H9 (cell line): Measurements from ENCODE around the gene ABHD11. TPM values are rescaled to one million over a fixed set of nuclear protein-coding genes. Genes with fewer than 3 reads are reported as not detected.

Experiments
- DNase-seq: peaks from one replicate; pipeline ENCODE4 v3.0.0-alpha.2; 2017
- H2AFZ ChIP-seq: one replicate; pipeline ENCODE4 v1.6.1; 2013; ENCODE audit warnings: mild to moderate bottlenecking, low read length, control low read depth, moderate library complexity
- H2AK5ac ChIP-seq: 2 replicates; pipeline ENCODE4 v1.6.1; 2013; ENCODE audit warnings: low read length, control low read depth, mixed read lengths; ENCODE audit not compliant: insufficient read length
- H2BK120ac ChIP-seq: one replicate; pipeline ENCODE4 v1.6.1; 2013; ENCODE audit warnings: low read depth, mild to moderate bottlenecking, low read length, control low read depth, inconsistent platforms; ENCODE audit not compliant: poor library complexity, severe bottlenecking
- H2BK12ac ChIP-seq: 2 replicates; pipeline ENCODE4 v1.6.1; 2013; ENCODE audit warnings: low read length, control low read depth, mixed read lengths, low read depth; ENCODE audit not compliant: insufficient read length
- H2BK15ac ChIP-seq: 2 replicates; pipeline ENCODE4 v1.6.1; 2013; ENCODE audit warnings: low read depth, low read length, control low read depth
- H2BK20ac ChIP-seq: one replicate; pipeline ENCODE4 v1.6.1; 2013; ENCODE audit warnings: low read depth, mild to moderate bottlenecking, low read length, control low read depth, inconsistent platforms; ENCODE audit not compliant: poor library complexity, severe bottlenecking
- H2BK5ac ChIP-seq: 2 replicates; pipeline ENCODE4 v1.6.1; 2013; ENCODE audit warnings: low read length, control low read depth, mixed read lengths; ENCODE audit not compliant: insufficient read length
- H3K14ac ChIP-seq: 2 replicates; pipeline ENCODE4 v1.6.1; 2013; ENCODE audit warnings: low read length, control low read depth; ENCODE audit not compliant: insufficient read depth
- H3K18ac ChIP-seq: 2 replicates; pipeline ENCODE4 v1.6.1; 2013; ENCODE audit warnings: low read depth, mild to moderate bottlenecking, mixed read lengths, low read length, control low read depth; ENCODE audit not compliant: insufficient read length
- H3K23ac ChIP-seq: 2 replicates; pipeline ENCODE4 v1.6.1; 2013; ENCODE audit warnings: low read length, control low read depth, mixed read lengths, low read depth; ENCODE audit not compliant: insufficient read length
- H3K23me2 ChIP-seq: 2 replicates; pipeline ENCODE4 v1.6.1; 2013; ENCODE audit warnings: low read depth, mild to moderate bottlenecking, mixed read lengths, low read length, control low read depth; ENCODE audit not compliant: insufficient read length, poor library complexity, severe bottlenecking
- H3K27ac ChIP-seq: 2 replicates; pipeline ENCODE4 v1.5.1; 2013; ENCODE audit warnings: low read length, control low read depth, mixed read lengths, low read depth; ENCODE audit not compliant: insufficient read length
- H3K27me3 ChIP-seq: 2 replicates; pipeline ENCODE4 v1.6.1; 2013; ENCODE audit warnings: low read length, control low read depth, inconsistent platforms; ENCODE audit not compliant: insufficient read depth
- H3K4ac ChIP-seq: 2 replicates; pipeline ENCODE4 v1.6.1; 2013; ENCODE audit warnings: low read depth, mild to moderate bottlenecking, control low read depth, inconsistent platforms, low read length, moderate library complexity
- H3K4me1 ChIP-seq: 2 replicates; pipeline ENCODE4 v1.6.1; 2013; ENCODE audit warnings: low read length, control low read depth, inconsistent platforms; ENCODE audit not compliant: insufficient read depth
- H3K4me2 ChIP-seq: 2 replicates; pipeline ENCODE4 v1.6.1; 2013; ENCODE audit warnings: low read length, control low read depth, mixed read lengths; ENCODE audit not compliant: insufficient read length, insufficient read depth
- H3K56ac ChIP-seq: 2 replicates; pipeline ENCODE4 v1.6.1; 2013; ENCODE audit warnings: low read depth, mild to moderate bottlenecking, mixed read lengths, low read length, control low read depth; ENCODE audit not compliant: insufficient read length
- H3K79me1 ChIP-seq: 2 replicates; pipeline ENCODE4 v1.6.1; 2013; ENCODE audit warnings: low read depth, mild to moderate bottlenecking, moderate library complexity, low read length, control low read depth, inconsistent platforms; ENCODE audit not compliant: insufficient read depth, poor library complexity, severe bottlenecking
- H3K79me2 ChIP-seq: 2 replicates; pipeline ENCODE4 v1.6.1; 2013; ENCODE audit warnings: low read length, control low read depth, inconsistent platforms; ENCODE audit not compliant: insufficient read depth
- H3K9ac ChIP-seq: 2 replicates; pipeline ENCODE4 v1.6.1; 2013; ENCODE audit warnings: low read length, control low read depth, mixed read lengths; ENCODE audit not compliant: insufficient read length; ENCODE audit errors: extremely low read depth
- H3K9me3 ChIP-seq: one replicate; pipeline ENCODE4 v1.6.1; 2013; ENCODE audit warnings: low read depth, low read length, inconsistent platforms; ENCODE audit not compliant: control insufficient read depth
- H3T11ph ChIP-seq: one replicate; pipeline ENCODE4 v1.6.1; 2013; ENCODE audit warnings: mild to moderate bottlenecking, low read length, control low read depth, inconsistent platforms
- H4K20me1 ChIP-seq: one replicate; pipeline ENCODE4 v1.6.1; 2013; ENCODE audit not compliant: control insufficient read depth, insufficient read length, insufficient read depth
- H4K5ac ChIP-seq: 2 replicates; pipeline ENCODE4 v1.6.1; 2013; ENCODE audit warnings: low read depth, mild to moderate bottlenecking, mixed read lengths, low read length, control low read depth; ENCODE audit not compliant: insufficient read length
- H4K8ac ChIP-seq: replicated peaks from 2 replicates; pipeline ENCODE4 v1.6.1; 2013; ENCODE audit warnings: low read length, control low read depth, mixed read lengths, low read depth; ENCODE audit not compliant: insufficient read length
- H4K91ac ChIP-seq: 2 replicates; pipeline ENCODE4 v1.6.1; 2013; ENCODE audit warnings: low read depth, mild to moderate bottlenecking, moderate library complexity, mixed read lengths, low read length, control low read depth; ENCODE audit not compliant: insufficient read length
- H3K27ac Mint-ChIP-seq, 3 experiments: 2 replicates in 2 of 3; 3 replicates in 1 of 3; pipeline ENCODE4 v1.8.0; 2020 to 2021; ENCODE audit warnings: mixed read lengths in 3 of 3, mild to moderate bottlenecking in 1 of 3, moderate library complexity in 1 of 3
- H3K27me3 Mint-ChIP-seq: 2 replicates; pipeline ENCODE4 v1.8.0; 2021; ENCODE audit warnings: low read depth, mild to moderate bottlenecking, moderate library complexity, mixed read lengths
- H3K36me3 Mint-ChIP-seq, 3 experiments: 2 replicates in 2 of 3; 3 replicates in 1 of 3; pipeline ENCODE4 v1.8.0; 2020 to 2021; ENCODE audit warnings: low read depth in 3 of 3, mixed read lengths in 3 of 3; ENCODE audit not compliant: insufficient read depth in 1 of 3
- H3K4me1 Mint-ChIP-seq, 2 experiments: 2 replicates each; pipeline ENCODE4 v1.8.0; 2020; ENCODE audit warnings: mixed read lengths in 2 of 2
- H3K4me3 Mint-ChIP-seq, 2 experiments: 2 replicates in 1 of 2; 3 replicates in 1 of 2; pipeline ENCODE4 v1.8.0; 2020 to 2021; ENCODE audit warnings: mild to moderate bottlenecking in 2 of 2, mixed read lengths in 2 of 2, moderate library complexity in 1 of 2
- H3K9me3 Mint-ChIP-seq, 2 experiments: 2 replicates in 1 of 2; 3 replicates in 1 of 2; pipeline ENCODE4 v1.8.0; 2020; ENCODE audit warnings: mild to moderate bottlenecking in 2 of 2, mixed read lengths in 2 of 2, moderate library complexity in 1 of 2
- CTCF ChIP-seq: fragments of 200-600 bp; sonication (generic); conservative IDR thresholded peaks from 3 replicates; pipeline ENCODE4 v1.8.0; 2021; ENCODE audit warnings: antibody characterized with exemption, mild to moderate bottlenecking
- WGBS: extraction: QIAGEN DNeasy Blood & Tissue Kit; methylation state at CpG from one replicate; pipeline ENCODE4 v1.1.7; 2013; ENCODE audit warnings: missing lambda C conversion rate, low lambda C conversion rate, mixed read lengths; ENCODE audit not compliant: insufficient read length; ENCODE audit errors: extremely low coverage; 5-methylcytosine and 5-hydroxymethylcytosine counted together
- total RNA-seq: library from RNA; stranded (reverse); gene quantifications from 2 replicates; pipeline ENCODE4 v1.2.1, GENCODE V29; 2021

Gene ABHD11
- total RNA-seq, 1 experiment from 2014 or later = 34.4 TPM

GRCh38 chr7:73736885-73737284 lies 1.7 kb downstream of the ABHD11 start:
- Mint-ChIP-seq H3K27me3 (peaks cover 13% of the 10 kb centered on the region), H3K4me1 (peaks cover 16 to 31% of the 10 kb centered on the region in 2 experiments), H3K9me3 (no peaks in the 10 kb centered on the region; a peak in 1 of 5 replicates), H3K27ac (no peak overlapping the region), H3K4me3 (peak overlapping the region in 1 of 2 experiments; percentile 96; a peak in 2 of 5 replicates), H3K36me3 (peaks cover 6 to 23% (median 20%) of the 10 kb centered on the region in 3 experiments)
- DNase-seq = no peak
- H3K23ac ChIP-seq = no peak overlapping the region
- H2BK20ac ChIP-seq = no peak overlapping the region
- no peak overlapping the region for H3K14ac ChIP-seq
- H2BK5ac ChIP-seq = no peak overlapping the region
- no peak overlapping the region for H3K9ac ChIP-seq
- no peaks in the 10 kb centered on the region; the same call in 1 of the 2 replicates for H3K27me3 ChIP-seq
- H4K5ac ChIP-seq = no peak overlapping the region
- no peak overlapping the region for H3K4ac ChIP-seq
- no CpG with 5 or more reads among the region's 14 CpGs for WGBS
- no peak overlapping the region for H2BK120ac ChIP-seq
- H3K27ac ChIP-seq = no peak overlapping the region
- no peaks in the 10 kb centered on the region for H3K79me1 ChIP-seq
- no peaks in the 10 kb centered on the region for H4K20me1 ChIP-seq
- H4K8ac ChIP-seq = no peak overlapping the region
- H3K9me3 ChIP-seq = no peaks in the 10 kb centered on the region
- H4K91ac ChIP-seq = no peak overlapping the region
- no peaks in the 10 kb centered on the region for H3K79me2 ChIP-seq
- H2BK15ac ChIP-seq = no peak overlapping the region
- H2AFZ ChIP-seq = no peak overlapping the region
- no peak for TF ChIP-seq CTCF
- H3K23me2 ChIP-seq = peaks cover 10% of the 10 kb centered on the region
- H3K18ac ChIP-seq = no peak overlapping the region
- H2BK12ac ChIP-seq = no peak overlapping the region
- no peak overlapping the region for H3K4me2 ChIP-seq
- no peak overlapping the region for H3K56ac ChIP-seq
- no peak overlapping the region for H2AK5ac ChIP-seq
- peaks cover 6% of the 10 kb centered on the region; the same call in 1 of the 2 replicates for H3K4me1 ChIP-seq
- no peak overlapping the region for H3T11ph ChIP-seq
